ENCODE results near the gene SHANK2. TPM values are rescaled to one million over a fixed set of nuclear protein-coding genes. Genes with fewer than 3 reads are reported as not detected.

The SHANK2 gene
- total RNA-seq, 1 experiment from 2014 or later: 23.8 TPM

DNA sequence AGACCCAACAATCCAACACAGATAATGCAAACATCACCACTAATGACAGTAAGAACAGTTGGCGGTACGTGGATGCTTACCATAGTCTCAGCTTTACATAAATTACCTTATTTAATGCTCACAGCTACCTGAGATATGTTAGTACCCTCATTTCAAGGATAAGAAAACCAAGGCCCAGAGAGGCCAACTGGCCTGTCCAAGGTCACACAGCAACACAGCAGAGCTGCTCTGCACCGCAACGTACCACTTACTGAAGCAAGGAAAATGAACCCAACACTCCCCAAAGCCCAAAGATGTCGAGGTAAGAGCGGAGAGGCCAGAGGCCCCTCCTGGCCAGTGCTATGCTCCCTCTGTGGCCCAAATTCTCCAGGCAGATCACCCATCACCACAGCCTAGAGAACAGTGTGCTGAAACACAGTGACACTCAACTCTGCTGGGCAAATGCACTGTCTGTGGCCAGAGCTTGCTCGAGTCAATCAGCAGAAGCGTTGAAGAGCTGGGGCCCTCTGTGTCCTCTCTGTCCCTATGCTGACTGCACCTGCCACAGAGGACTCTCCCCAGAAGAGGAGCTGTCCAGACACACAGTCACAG is 14.0 kb downstream of the SHANK2 start:
- Histone ChIP-seq H3K27ac (ENCODE audit: insufficient read length, low read depth, low read length) (no peak overlapping the region), H3K23me2 (ENCODE audit: insufficient read length, low read depth, low read length, poor library complexity, severe bottlenecking) (no peaks in the 10 kb centered on the region), H2AK5ac (ENCODE audit: insufficient read length, low read length) (no peak overlapping the region), H3K14ac (ENCODE audit: insufficient read depth, low read length) (no peak overlapping the region), H2BK12ac (ENCODE audit: insufficient read length, low read depth, low read length) (no peak overlapping the region), H3K4ac (ENCODE audit: low read depth, low read length) (no peak overlapping the region), H3K4me1 (ENCODE audit: insufficient read depth, low read length) (peaks cover 2% of the 10 kb centered on the region; the same call in 1 of the 2 replicates), H4K8ac (replicated peaks; ENCODE audit: insufficient read length, low read depth, low read length) (no peak overlapping the region), H3K9ac (ENCODE audit: extremely low read depth, insufficient read length, low read length) (no peak overlapping the region), H3K79me1 (ENCODE audit: insufficient read depth, low read depth, low read length, poor library complexity, severe bottlenecking) (peaks cover 12% of the 10 kb centered on the region), H4K91ac (ENCODE audit: insufficient read length, low read depth, low read length) (no peak overlapping the region), H3K9me3 (ENCODE audit: control insufficient read depth, low read depth, low read length) (no peaks in the 10 kb centered on the region), H3K23ac (ENCODE audit: insufficient read length, low read depth, low read length) (no peak overlapping the region), H2BK20ac (ENCODE audit: low read depth, low read length, poor library complexity, severe bottlenecking) (no peak overlapping the region), H2BK120ac (ENCODE audit: low read depth, low read length, poor library complexity, severe bottlenecking) (no peak overlapping the region), H2BK5ac (ENCODE audit: insufficient read length, low read length) (no peak overlapping the region), H2AFZ (ENCODE audit: low read length) (no peak overlapping the region), H3K4me2 (ENCODE audit: insufficient read depth, insufficient read length, low read length) (no peak overlapping the region), H3K18ac (ENCODE audit: insufficient read length, low read depth, low read length) (no peak overlapping the region), H3K27me3 (ENCODE audit: insufficient read depth, low read length) (no peaks in the 10 kb centered on the region), H3K56ac (ENCODE audit: insufficient read length, low read depth, low read length) (no peak overlapping the region), H3T11ph (ENCODE audit: low read length) (no peak overlapping the region), H4K5ac (ENCODE audit: insufficient read length, low read depth, low read length) (no peak overlapping the region), H2BK15ac (ENCODE audit: low read depth, low read length) (no peak overlapping the region), H3K79me2 (ENCODE audit: insufficient read depth, low read length) (peaks cover 26% of the 10 kb centered on the region; the same call in 1 of the 2 replicates), H4K20me1 (ENCODE audit: control insufficient read depth, insufficient read depth, insufficient read length) (no peaks in the 10 kb centered on the region)
- no peak for DNase-seq
- no peak overlapping the region for H3K4me3 Mint-ChIP-seq
- H3K4me1 Mint-ChIP-seq: peaks cover 20 to 32% of the 10 kb centered on the region in 2 experiments
- H3K9me3 Mint-ChIP-seq: no peaks in the 10 kb centered on the region
- TF ChIP-seq, protein P1, sequence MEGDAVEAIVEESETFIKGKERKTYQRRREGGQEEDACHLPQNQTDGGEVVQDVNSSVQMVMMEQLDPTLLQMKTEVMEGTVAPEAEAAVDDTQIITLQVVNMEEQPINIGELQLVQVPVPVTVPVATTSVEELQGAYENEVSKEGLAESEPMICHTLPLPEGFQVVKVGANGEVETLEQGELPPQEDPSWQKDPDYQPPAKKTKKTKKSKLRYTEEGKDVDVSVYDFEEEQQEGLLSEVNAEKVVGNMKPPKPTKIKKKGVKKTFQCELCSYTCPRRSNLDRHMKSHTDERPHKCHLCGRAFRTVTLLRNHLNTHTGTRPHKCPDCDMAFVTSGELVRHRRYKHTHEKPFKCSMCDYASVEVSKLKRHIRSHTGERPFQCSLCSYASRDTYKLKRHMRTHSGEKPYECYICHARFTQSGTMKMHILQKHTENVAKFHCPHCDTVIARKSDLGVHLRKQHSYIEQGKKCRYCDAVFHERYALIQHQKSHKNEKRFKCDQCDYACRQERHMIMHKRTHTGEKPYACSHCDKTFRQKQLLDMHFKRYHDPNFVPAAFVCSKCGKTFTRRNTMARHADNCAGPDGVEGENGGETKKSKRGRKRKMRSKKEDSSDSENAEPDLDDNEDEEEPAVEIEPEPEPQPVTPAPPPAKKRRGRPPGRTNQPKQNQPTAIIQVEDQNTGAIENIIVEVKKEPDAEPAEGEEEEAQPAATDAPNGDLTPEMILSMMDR (conservative IDR thresholded peaks at IDR 0.05): no peak
- WGBS (ENCODE audit: extremely low coverage, insufficient read length, low lambda C conversion rate): no CpG with 5 or more reads among the region's 8 CpGs
- peaks cover 10 to 39% (median 17%) of the 10 kb centered on the region in 3 experiments for H3K36me3 Mint-ChIP-seq (ENCODE audit: insufficient read depth in 1 of 3, low read depth in 3 of 3)
- peak overlapping the region in 2 of 3 experiments; percentile 8 to 22; a peak in 2 of 7 replicates for H3K27ac Mint-ChIP-seq
- H3K27me3 Mint-ChIP-seq (ENCODE audit: low read depth): no peaks in the 10 kb centered on the region

Measured in H9 (cell line).